Measurements from ENCODE around the gene URI1.
"Not testable (repeated sequence)": the region's sequence is repeated elsewhere in the genome, so short reads cannot be mapped to it uniquely, and the experiment has no call there.

Gene URI1

DNA sequence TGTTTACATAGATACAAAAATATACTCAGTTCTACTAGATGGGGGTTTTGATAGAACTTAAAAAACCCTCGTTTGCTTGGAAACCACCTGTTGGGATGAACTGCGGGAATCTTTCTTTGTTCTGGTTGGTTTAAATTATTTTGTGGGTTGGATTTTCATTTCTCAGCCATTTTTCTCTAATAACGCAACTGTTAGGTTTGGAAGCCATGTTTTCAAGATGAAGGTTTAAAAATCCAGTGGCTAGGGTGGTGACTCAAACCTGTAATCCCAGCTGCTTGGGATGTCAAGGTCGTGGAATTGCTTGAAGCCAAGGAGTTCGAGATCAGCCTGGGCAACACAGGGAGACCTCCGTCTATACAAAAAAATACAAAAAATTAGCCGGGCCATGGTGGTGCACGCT is 1.6 kb downstream of the URI1 start:
- DNase-seq: no peak

GRCh38 chr19:29944390-29945012 is 2.5 kb downstream of the URI1 start:
- no peak for DNase-seq

DNA sequence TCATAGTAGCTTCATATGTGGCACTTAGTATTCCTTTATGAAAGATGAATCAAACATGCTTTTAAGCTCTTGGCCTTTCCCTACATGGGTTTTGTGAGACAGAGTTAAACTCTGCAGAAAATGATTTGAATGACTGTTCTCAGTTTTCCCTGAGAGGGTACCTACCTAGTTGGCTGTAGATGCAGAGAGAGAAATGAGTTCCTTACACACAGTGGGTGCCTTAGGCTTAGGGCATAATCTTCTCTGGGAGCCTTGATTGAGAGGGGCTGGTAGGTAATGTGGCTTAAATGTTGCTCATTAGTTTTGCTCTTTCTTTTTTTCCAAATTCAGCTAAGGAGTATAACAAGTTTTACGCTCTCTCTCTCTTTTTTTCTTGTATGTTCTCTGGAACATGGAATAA is 3.0 kb downstream of the URI1 start:
- no peak for DNase-seq

GRCh38 chr19:29945433-29945832 is 3.4 kb downstream of the URI1 start:
- DNase-seq: no peak

- no peak for DNase-seq
Measured at GRCh38 chr19:29946645-29947044, 4.6 kb downstream of the URI1 start.

DNA sequence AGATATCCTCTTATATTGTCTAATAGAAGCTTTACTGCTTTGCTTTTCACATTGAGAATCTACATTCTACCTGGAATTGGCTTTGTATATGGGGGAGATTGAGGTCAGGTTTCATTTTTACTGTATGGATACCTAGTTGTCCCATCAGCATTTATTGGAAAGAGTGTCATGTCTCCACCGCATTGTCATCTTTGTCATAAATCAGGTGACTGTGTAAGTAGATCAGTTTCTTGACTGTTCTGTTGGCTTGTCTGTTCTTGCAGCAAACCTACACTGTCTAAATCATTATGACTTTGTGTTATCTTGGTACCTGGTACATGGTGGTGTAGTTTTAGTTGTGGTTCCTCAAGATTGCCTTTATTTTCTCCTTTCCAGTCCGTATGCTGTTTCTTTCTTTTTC is 5.8 kb downstream of the URI1 start:
- no peak for DNase-seq

DNA sequence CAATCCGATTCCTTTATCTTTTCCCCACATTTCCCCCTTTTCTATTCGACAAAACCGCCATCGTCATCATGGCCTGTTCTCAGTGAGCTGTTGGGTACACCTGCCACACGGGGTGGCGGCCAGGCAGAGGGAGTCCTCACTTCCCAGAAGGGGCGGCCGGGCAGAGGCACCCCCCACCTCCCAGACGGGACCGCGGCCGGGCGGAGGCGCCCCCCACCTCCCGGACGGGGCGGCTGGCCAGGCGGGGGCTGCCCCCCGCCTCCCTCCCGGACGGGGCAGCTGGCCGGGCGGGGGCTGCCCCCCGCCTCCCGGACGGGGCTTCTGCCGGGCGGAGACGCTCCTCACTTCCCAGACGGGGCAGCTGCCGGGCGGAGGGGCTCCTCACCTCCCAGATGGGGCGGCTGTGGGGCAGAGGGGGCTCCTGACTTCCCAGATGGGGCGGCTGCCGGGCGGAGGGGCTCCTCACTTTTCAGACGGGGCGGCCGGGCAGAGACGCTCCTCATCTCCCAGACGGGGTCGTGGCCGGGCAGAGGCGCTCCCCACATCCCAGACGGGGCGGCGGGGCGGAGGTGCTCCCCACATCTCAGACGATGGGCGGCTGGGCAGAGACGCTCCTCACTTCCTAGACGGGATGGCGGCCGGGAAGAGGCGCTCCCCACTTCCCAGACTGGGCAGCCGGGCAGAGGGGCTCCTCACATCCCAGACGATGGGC is 6.9 kb downstream of the URI1 start:
- not testable (repeated sequence) for DNase-seq

- no peak for DNase-seq
Measured at GRCh38 chr19:29952177-29952576, 10.1 kb downstream of the URI1 start.

DNA sequence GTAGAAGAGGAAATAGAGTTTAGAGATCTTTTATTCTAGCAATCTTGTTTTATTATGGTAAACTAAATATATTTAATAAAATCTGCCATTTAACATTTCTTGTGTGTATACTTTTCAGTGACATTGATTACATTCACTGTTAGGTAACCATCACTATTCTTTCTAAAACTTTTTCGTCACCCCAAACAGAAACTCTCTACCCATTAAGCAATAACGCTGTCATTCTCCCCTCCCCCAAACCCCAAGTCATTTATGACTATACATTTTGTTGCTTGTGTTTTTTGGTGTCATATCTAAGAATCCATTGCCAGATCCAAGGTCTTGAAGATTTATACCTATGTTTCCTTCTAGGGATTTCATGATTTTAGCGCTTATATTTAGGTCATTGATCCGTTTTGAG is 10.6 kb downstream of the URI1 start:
- no peak for DNase-seq

- DNase-seq: no peak
Measured at GRCh38 chr19:29953352-29954247, 11.6 kb downstream of the URI1 start.

DNA sequence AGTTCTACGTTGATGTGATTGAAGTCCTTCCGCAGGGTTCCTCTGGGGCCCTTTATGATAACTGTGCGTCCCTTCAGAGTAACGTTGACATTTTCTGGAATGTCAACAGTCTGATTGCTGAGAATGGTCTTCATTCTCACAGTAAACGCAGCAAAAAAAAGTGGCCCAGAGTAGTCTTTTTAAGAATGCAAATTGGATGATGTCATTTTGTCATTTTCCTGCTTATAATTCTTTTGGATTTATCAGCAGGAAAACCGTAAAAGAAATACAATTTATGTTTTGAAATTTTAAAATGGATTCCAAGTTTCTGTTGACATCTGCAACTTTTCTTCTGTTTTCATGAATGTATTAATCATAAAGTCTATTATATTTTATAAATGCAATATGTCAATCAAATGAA is 14.8 kb downstream of the URI1 start:
- no peak for DNase-seq

- DNase-seq: no peak
Measured at GRCh38 chr19:29961311-29961710, 19.3 kb downstream of the URI1 start.

DNA sequence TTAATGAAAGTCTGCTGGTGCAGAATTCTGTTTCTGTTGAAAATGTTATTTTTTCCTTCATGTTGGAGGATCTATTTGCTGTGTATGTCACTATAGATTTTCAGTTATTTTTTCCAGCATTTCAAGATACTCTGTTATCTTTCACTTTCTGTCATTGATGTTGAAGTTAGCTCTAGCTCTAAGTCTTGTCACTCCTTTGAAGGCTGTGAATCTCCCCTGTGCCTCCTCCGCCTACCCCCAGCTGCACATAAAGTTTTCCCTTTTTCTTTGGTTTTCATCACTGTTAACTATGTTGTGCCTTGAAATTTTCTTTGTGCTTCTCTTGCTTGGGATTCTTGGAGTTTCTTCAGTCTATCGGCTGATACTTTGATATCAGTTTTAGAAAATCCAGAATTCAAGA is 20.8 kb downstream of the URI1 start:
- no peak for DNase-seq

DNA sequence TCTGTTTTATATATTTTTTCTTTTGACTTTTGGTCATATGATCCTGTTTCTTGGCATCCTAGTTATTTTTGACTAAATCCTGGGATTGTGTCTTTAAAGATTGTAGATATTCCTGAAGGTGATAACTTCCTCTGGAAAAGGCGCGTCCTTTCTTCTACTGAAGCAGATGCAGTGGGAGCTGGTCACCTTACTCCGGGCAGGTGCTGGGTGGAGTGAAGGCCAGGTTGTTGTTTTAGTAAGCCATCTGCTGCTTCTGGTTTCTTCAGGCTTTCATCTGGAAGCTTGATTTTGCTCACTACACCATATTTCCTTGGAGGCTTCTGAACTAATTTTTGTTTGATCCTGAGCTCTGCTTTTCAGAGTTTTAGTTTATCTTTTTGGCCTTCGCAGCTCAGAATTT is 21.5 kb downstream of the URI1 start:
- no peak for DNase-seq

- no peak for DNase-seq
Measured at GRCh38 chr19:29964171-29964570, 22.1 kb downstream of the URI1 start.

DNA sequence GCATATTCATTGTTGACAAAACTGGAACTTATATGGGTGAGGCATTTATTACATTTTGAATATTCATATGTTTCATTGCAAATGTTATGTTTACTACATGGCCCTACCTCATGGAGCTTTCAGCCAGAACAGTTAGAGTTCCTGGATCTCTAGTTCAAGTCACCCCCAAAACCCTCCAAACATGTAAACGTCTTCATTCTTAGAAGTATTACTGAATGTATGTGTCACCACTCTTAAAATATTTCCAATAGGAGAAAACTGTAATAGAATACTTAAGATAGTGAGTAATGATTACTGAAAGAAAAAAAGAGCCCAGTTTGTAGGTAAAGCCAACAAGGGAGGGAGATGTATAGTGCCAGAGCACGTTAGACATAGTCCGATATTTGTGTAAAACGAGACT is 23.5 kb downstream of the URI1 start:
- no peak for DNase-seq

- DNase-seq: not testable (repeated sequence)
Measured at GRCh38 chr19:29966142-29966541, 24.1 kb downstream of the URI1 start.

DNA sequence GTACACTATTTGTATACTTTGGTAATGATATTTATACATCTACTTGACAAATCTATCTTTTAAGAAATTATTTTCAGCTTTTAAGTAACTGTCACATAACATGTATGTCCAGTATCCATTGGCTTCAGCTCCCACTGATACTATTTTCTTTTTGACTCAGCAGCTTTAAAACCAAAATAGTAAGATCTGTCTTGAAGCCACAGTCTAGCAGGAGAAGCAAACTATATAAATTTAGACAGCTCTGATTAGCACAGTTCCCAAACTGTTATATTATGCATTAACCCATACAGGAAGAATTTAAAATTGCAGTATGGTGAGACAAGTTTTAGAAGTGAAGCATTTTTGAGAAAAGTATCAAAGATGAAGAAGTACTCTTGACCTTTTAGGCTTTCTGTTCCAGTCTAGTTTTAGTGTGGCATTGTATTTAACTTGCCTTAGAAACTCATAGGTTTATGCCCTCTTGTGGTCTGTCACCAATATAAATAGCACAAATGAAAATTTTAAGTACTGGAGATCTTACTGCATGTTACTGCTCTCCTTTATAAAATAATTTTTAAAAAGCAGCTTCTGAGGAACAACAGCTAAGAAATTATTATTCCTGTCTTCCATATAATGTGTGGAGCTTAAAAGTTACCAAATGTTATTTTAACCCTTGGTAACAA is 24.7 kb downstream of the URI1 start:
- DNase-seq: no peak

GRCh38 chr19:29967623-29968022 is 25.6 kb downstream of the URI1 start:
- no peak for DNase-seq

DNA sequence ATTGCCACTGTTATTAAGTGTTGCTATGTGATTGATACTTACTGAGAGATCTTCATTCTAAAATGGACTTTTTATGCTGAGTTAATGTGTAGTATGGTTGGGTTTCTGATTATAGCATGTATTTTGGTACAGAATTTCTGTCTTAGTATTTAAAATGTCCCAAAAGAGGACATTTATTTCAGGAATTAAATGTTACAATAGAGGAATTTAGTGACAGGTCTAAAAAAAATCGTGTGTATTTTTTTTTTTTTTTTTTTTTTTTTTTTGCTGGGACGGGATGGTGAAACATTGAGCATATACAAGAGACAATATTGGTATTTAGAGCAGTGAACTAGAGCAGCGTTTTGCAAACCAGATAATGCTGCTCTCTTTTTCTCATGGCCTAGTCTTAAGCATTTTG is 27.9 kb downstream of the URI1 start:
- DNase-seq: no peak

- DNase-seq: no peak
Measured at GRCh38 chr19:29971002-29971401, 29.0 kb downstream of the URI1 start.

DNA sequence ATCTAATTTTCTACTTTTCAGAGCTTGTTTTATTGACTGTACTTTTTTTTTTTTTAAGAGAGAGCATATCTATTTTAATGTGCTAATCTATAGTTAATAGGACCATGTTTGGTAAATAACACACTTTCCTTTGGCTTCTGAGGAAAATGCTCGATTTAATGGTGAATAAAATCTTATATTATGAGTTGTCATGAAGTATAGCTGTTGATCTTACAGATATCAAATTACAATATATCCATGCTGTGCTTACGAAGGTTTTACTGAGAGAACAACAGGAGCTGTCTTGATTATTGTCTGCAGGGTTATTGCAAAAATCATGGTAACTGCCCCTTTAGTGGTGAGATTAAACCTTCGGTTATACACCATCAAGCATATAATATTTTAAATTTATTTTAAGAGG is 29.6 kb downstream of the URI1 start:
- DNase-seq: no peak

DNA sequence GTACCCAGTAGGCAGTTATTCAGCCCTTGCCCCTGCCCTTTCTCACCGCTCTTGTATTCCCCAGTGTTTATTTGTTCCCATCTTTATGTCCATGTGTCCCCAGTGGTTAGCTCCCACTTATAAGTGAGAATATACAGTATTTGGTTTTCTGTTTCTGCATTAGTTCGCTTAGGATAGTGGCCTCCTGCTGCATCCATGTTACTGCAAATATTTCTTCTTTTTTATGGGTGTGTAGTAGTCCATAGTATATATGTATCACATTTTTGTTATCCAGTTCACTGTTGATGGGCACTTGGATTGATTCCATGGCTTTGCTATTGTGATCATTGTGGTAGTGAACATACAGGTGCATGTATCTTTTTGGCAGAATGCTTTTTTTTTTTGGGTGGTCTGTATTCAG is 32.7 kb downstream of the URI1 start:
- no peak for DNase-seq

Measured in NCI-H524 treated with DMSO at 0.1 percent for 48 hours (cell line).